ENCODE measurements around the gene CCDC87. TPM values are rescaled to one million over a fixed set of nuclear protein-coding genes. Genes with fewer than 3 reads are reported as not detected.
"Not testable (repeated sequence)": the region's sequence is repeated elsewhere in the genome, so short reads cannot be mapped to it uniquely, and the experiment has no call there.

Gene CCDC87
- total and polyA plus RNA-seq, 4 donors, result 0.21 to 0.77 (median 0.46) TPM

- H3K4me1 ChIP-seq (ENCODE audit: control insufficient read depth, insufficient read depth, low read length), result peaks cover 34% of the 10 kb centered on the region
- no peaks in the 10 kb centered on the region for H3K9me3 ChIP-seq (ENCODE audit: control insufficient read depth, insufficient read depth, low read length)
- no peak overlapping the region for H3K4me3 ChIP-seq (ENCODE audit: low read depth, low read length)
- WGBS (ENCODE audit: insufficient coverage), result 95% methylated on average over 9 of the region's 10 CpGs
- H3K27me3 ChIP-seq (ENCODE audit: control insufficient read depth, insufficient read depth, low read length), result peaks cover 2% of the 10 kb centered on the region
- H3K36me3 ChIP-seq (ENCODE audit: control insufficient read depth, insufficient read depth, low read length), result peaks cover 54% of the 10 kb centered on the region
- no peak for DNase-seq (ENCODE audit: low read depth in 4 of 6, low spot score in 6 of 6)
- H3K27ac ChIP-seq (ENCODE audit: low read depth, low read length), result no peak overlapping the region
Observed at GRCh38 chr11:66542362-66542761, 50.5 kb downstream of the CCDC87 start.

DNA sequence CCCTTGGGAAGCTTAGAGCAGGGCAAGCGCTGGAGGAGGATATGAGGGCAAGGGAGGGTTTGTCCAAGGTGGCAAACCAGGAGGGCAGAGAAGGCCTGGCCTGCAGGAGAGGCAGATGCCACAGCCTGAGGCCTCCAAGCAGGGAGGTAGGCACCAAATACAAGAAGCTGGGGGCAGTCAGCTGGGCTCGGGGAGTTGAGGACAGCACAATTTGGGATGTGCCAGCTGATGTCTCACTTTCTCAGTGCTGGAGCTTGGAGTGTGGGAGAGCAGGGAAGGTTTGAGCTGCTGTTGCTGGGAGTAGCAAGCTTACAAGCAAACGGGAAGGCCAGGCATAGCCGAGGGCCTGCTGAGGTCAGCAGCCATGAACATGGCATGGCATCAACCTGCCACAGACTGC lies 51.0 kb downstream of the CCDC87 start:
- DNase-seq (ENCODE audit: low read depth in 4 of 6, low spot score in 6 of 6), result no peak
- H3K36me3 ChIP-seq (ENCODE audit: control insufficient read depth, insufficient read depth, low read length), result peaks cover 59% of the 10 kb centered on the region
- peaks cover 31% of the 10 kb centered on the region for H3K4me1 ChIP-seq (ENCODE audit: control insufficient read depth, insufficient read depth, low read length)
- H3K4me3 ChIP-seq (ENCODE audit: low read depth, low read length), result no peak overlapping the region
- WGBS (ENCODE audit: insufficient coverage), result 90% methylated on average over 4 of the region's 4 CpGs
- peaks cover 2% of the 10 kb centered on the region for H3K27me3 ChIP-seq (ENCODE audit: control insufficient read depth, insufficient read depth, low read length)
- no peaks in the 10 kb centered on the region for H3K9me3 ChIP-seq (ENCODE audit: control insufficient read depth, insufficient read depth, low read length)
- no peak overlapping the region for H3K27ac ChIP-seq (ENCODE audit: low read depth, low read length)

DNA sequence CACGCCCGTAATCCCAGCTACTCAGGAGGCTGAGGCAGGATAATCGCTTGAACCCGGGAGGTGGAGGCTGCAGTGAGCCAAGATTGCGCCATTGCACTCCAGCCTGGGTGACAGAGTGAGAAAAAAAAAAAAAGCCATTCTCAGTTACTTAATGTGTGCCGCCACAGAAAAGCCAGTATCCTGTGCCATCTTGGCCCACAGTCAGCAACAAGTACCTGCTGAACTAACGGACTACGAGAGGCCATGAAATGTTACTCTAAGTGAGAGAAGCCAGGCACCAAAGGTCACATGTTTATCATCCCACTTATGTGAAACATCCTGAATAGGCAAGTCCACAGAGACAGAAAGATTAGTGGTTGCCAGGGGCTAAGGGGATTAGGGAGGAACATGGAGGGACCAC lies 52.3 kb downstream of the CCDC87 start:
- peaks cover 69% of the 10 kb centered on the region for H3K36me3 ChIP-seq (ENCODE audit: control insufficient read depth, insufficient read depth, low read length)
- not testable (repeated sequence) for H3K9me3 ChIP-seq (ENCODE audit: control insufficient read depth, insufficient read depth, low read length); H3K27me3 ChIP-seq (ENCODE audit: control insufficient read depth, insufficient read depth, low read length); H3K27ac ChIP-seq (ENCODE audit: low read depth, low read length); H3K4me3 ChIP-seq (ENCODE audit: low read depth, low read length); DNase-seq (ENCODE audit: low read depth in 4 of 6, low spot score in 6 of 6)
- 92% methylated on average over 3 of the region's 8 CpGs for WGBS (ENCODE audit: insufficient coverage)
- peaks cover 22% of the 10 kb centered on the region for H3K4me1 ChIP-seq (ENCODE audit: control insufficient read depth, insufficient read depth, low read length)

Small RNA genes lying within 50 kb of the gene (small RNA-seq; reads per million reads assigned to genes)
- gene RNU4-39P (ENCODE audit: low replicate concordance), result not detected

Other genes starting within 250 kb of the CCDC87 start
- 10 to 100 TPM; 11.3 to 29.4 TPM for gene BRMS1, start 248.0 kb downstream of the CCDC87 start, total RNA-seq
- 10 to 100 TPM; 24.8 to 25.9 TPM for gene BRMS1, start 248.0 kb downstream of the CCDC87 start, polyA plus RNA-seq (ENCODE audit: insufficient read length in 2 of 2)
- 100 to 1,000 TPM; 109 to 115 TPM for gene B4GAT1, start 245.4 kb downstream of the CCDC87 start, total RNA-seq
- gene B4GAT1, start 245.4 kb downstream of the CCDC87 start, polyA plus RNA-seq (ENCODE audit: insufficient read length in 2 of 2), result 100 to 1,000 TPM; 170 to 171 TPM
- 1 to 10 TPM; 1.5 to 1.6 TPM for gene SLC29A2, start 221.3 kb downstream of the CCDC87 start, total RNA-seq
- gene SLC29A2, start 221.3 kb downstream of the CCDC87 start, polyA plus RNA-seq (ENCODE audit: insufficient read length in 2 of 2), result 10 to 100 TPM in 1 of 2 donors, 1 to 10 TPM in 1; 9.1 to 11.0 TPM
- gene NPAS4, start 172.0 kb downstream of the CCDC87 start, total RNA-seq, result 1 to 10 TPM in 1 of 2 donors, under 1 TPM in 1; 0.11 to 1.8 TPM
- under 1 TPM; 0.33 to 0.44 TPM for gene NPAS4, start 172.0 kb downstream of the CCDC87 start, polyA plus RNA-seq (ENCODE audit: insufficient read length in 2 of 2)
- gene MRPL11, start 154.2 kb downstream of the CCDC87 start, total RNA-seq, result 10 to 100 TPM; 15.5 to 53.4 TPM
- 10 to 100 TPM; 39.2 to 41.0 TPM for gene MRPL11, start 154.2 kb downstream of the CCDC87 start, polyA plus RNA-seq (ENCODE audit: insufficient read length in 2 of 2)
- gene PELI3, start 126.2 kb downstream of the CCDC87 start, total RNA-seq, result 10 to 100 TPM; 12.6 to 14.6 TPM
- gene PELI3, start 126.2 kb downstream of the CCDC87 start, polyA plus RNA-seq (ENCODE audit: insufficient read length in 2 of 2), result 10 to 100 TPM; 20.4 to 24.3 TPM
- 10 to 100 TPM; 23.3 to 25.1 TPM for gene DPP3, start 112.6 kb downstream of the CCDC87 start, total RNA-seq
- 10 to 100 TPM; 32.5 to 37.1 TPM for gene DPP3, start 112.6 kb downstream of the CCDC87 start, polyA plus RNA-seq (ENCODE audit: insufficient read length in 2 of 2)
- gene BBS1, start 82.4 kb downstream of the CCDC87 start, total RNA-seq, result 10 to 100 TPM; 39.8 to 61.1 TPM
- gene BBS1, start 82.4 kb downstream of the CCDC87 start, polyA plus RNA-seq (ENCODE audit: insufficient read length in 2 of 2), result 10 to 100 TPM; 50.1 to 77.1 TPM
- gene ZDHHC24, start 47.0 kb downstream of the CCDC87 start, total RNA-seq, result 1 to 10 TPM; 6.3 to 7.5 TPM
- 10 to 100 TPM in 1 of 2 donors, 1 to 10 TPM in 1; 8.6 to 13.2 TPM for gene ZDHHC24, start 47.0 kb downstream of the CCDC87 start, polyA plus RNA-seq (ENCODE audit: insufficient read length in 2 of 2)
- gene ACTN3, start 46.2 kb downstream of the CCDC87 start, total RNA-seq, result under 1 TPM; 0.10 to 0.33 TPM
- under 1 TPM; 0.38 to 0.39 TPM for gene ACTN3, start 46.2 kb downstream of the CCDC87 start, polyA plus RNA-seq (ENCODE audit: insufficient read length in 2 of 2)
- gene CTSF, start 24.5 kb downstream of the CCDC87 start, total RNA-seq, result 100 to 1,000 TPM in 1 of 2 donors, 10 to 100 TPM in 1; 50.2 to 102 TPM
- 10 to 100 TPM; 79.4 to 80.3 TPM for gene CTSF, start 24.5 kb downstream of the CCDC87 start, polyA plus RNA-seq (ENCODE audit: insufficient read length in 2 of 2)
- 10 to 100 TPM; 17.0 to 76.3 TPM for gene CCS, start 122 bp upstream of the CCDC87 start, total RNA-seq
- gene CCS, start 122 bp upstream of the CCDC87 start, polyA plus RNA-seq (ENCODE audit: insufficient read length in 2 of 2), result 10 to 100 TPM; 47.0 to 81.4 TPM
- gene RBM14, start 23.6 kb upstream of the CCDC87 start, total RNA-seq, result 10 to 100 TPM; 34.8 to 51.1 TPM
- gene RBM14, start 23.6 kb upstream of the CCDC87 start, polyA plus RNA-seq (ENCODE audit: insufficient read length in 2 of 2), result 10 to 100 TPM; 67.5 to 93.8 TPM
- 100 to 1,000 TPM in 1 of 2 donors, 10 to 100 TPM in 1; 93.0 to 143 TPM for gene RBM4, start 45.6 kb upstream of the CCDC87 start, total RNA-seq
- gene RBM4, start 45.6 kb upstream of the CCDC87 start, polyA plus RNA-seq (ENCODE audit: insufficient read length in 2 of 2), result 100 to 1,000 TPM; 195 to 204 TPM
- gene RBM4B, start 84.8 kb upstream of the CCDC87 start, total RNA-seq, result 10 to 100 TPM; 45.1 to 53.2 TPM
- 10 to 100 TPM; 77.5 to 89.0 TPM for gene RBM4B, start 84.8 kb upstream of the CCDC87 start, polyA plus RNA-seq (ENCODE audit: insufficient read length in 2 of 2)
- 10 to 100 TPM; 34.6 to 69.9 TPM for gene SPTBN2, start 136.2 kb upstream of the CCDC87 start, total RNA-seq
- gene SPTBN2, start 136.2 kb upstream of the CCDC87 start, polyA plus RNA-seq (ENCODE audit: insufficient read length in 2 of 2), result 10 to 100 TPM; 78.4 to 88.2 TPM